ENCODE measurements around the gene SHANK2.

DNA sequence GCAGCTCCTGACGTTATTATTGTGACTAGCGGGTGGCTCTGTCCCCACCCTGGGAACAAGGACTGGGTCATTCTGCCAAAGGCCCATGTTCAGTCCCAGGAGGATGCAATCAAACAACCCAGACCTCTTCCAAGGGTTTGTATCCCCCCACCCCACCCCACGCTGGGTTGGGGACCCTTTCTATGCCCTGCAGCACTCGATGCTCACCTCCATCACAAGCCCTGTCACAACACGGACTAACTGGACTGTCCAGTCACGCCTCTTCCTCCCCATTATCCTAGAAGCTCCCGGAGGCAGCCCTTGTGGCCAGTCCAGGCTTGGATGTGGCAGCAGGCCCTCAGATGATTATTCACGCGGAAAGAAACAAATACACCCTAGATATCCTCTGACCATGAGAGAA is 3.7 kb downstream of the SHANK2 start:
- no peak for TF ChIP-seq POLR2AphosphoS5 (IDR thresholded peaks at IDR 0.05)
- TF ChIP-seq, protein P1, sequence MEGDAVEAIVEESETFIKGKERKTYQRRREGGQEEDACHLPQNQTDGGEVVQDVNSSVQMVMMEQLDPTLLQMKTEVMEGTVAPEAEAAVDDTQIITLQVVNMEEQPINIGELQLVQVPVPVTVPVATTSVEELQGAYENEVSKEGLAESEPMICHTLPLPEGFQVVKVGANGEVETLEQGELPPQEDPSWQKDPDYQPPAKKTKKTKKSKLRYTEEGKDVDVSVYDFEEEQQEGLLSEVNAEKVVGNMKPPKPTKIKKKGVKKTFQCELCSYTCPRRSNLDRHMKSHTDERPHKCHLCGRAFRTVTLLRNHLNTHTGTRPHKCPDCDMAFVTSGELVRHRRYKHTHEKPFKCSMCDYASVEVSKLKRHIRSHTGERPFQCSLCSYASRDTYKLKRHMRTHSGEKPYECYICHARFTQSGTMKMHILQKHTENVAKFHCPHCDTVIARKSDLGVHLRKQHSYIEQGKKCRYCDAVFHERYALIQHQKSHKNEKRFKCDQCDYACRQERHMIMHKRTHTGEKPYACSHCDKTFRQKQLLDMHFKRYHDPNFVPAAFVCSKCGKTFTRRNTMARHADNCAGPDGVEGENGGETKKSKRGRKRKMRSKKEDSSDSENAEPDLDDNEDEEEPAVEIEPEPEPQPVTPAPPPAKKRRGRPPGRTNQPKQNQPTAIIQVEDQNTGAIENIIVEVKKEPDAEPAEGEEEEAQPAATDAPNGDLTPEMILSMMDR (IDR thresholded peaks at IDR 0.05): no peak

All from prostate gland (tissue), 2 donors.